Kidney (tissue), 14 donors: Measurements from ENCODE around the gene CNNM2. TPM values are rescaled to one million over a fixed set of nuclear protein-coding genes. Genes with fewer than 3 reads are reported as not detected.
A peak's percentile ranks its signal among the peaks of the same experiment; 100 is the strongest.

Experiments used
- DNase-seq, 5 donors: peaks; one replicate each; pipeline ENCODE4 v3.0.0-alpha.2; 2013 to 2020
- FAIRE-seq: peaks from 2 replicates; lab custom pipeline; 2012; peaks lifted over from hg19 to GRCh38; lab: Jason Lieb, UNC
- H3K27ac ChIP-seq, 2 donors: one replicate each; pipeline ENCODE4 v1.7.0; 2013; ENCODE audit warnings: low read depth in 2 of 2, low read length in 2 of 2, inconsistent platforms in 1 of 2
- H3K27me3 ChIP-seq: one replicate; pipeline ENCODE4 v1.7.1; 2013; ENCODE audit warnings: low read length, inconsistent platforms; ENCODE audit not compliant: control insufficient read depth, insufficient read depth
- H3K36me3 ChIP-seq, 3 donors: one replicate each; pipeline versions ENCODE4 v1.7.0 to v1.7.1; 2013; ENCODE audit warnings: low read length in 3 of 3, control low read depth in 1 of 3, inconsistent platforms in 1 of 3; ENCODE audit not compliant: insufficient read depth in 3 of 3, control insufficient read depth in 2 of 3
- H3K4me1 ChIP-seq, 3 donors: one replicate each; pipeline versions ENCODE4 v1.7.0 to v1.7.1; 2013; ENCODE audit warnings: low read length in 3 of 3, inconsistent platforms in 1 of 3, low read depth in 1 of 3; ENCODE audit not compliant: control insufficient read depth in 2 of 3, insufficient read depth in 2 of 3
- H3K4me3 ChIP-seq, 3 donors: one replicate each; pipeline versions ENCODE4 v1.7.0 to v1.8.1; 2013; ENCODE audit warnings: low read length in 3 of 3, control low read depth in 1 of 3, inconsistent platforms in 1 of 3
- H3K9ac ChIP-seq, 3 donors: one replicate each; pipeline versions ENCODE4 v1.7.0 to v1.7.1; 2013; ENCODE audit warnings: low read length in 3 of 3, control low read depth in 1 of 3, inconsistent platforms in 1 of 3
- H3K9me3 ChIP-seq, 3 donors: one replicate each; pipeline versions ENCODE4 v1.7.0 to v1.7.1; 2013; ENCODE audit warnings: low read length in 3 of 3, control low read depth in 1 of 3, inconsistent platforms in 1 of 3; ENCODE audit not compliant: control insufficient read depth in 2 of 3, insufficient read depth in 1 of 3
- CTCF ChIP-seq: IDR thresholded peaks from 3 replicates; pipeline ENCODE4 v1.5.1; 2012; ENCODE audit warnings: mild to moderate bottlenecking, moderate library complexity, borderline replicate concordance; ENCODE audit not compliant: insufficient read depth; ENCODE audit errors: extremely low read depth
- intact Hi-C: fragments of 100-400 bp; cut with DNase I; formaldehyde crosslinking; loops from one replicate; pipeline ENCODE4 v1.11.1; 2022
- polyA plus RNA-seq: library from polyadenylated mRNA; stranded (reverse); fragments of 350-450 nt; fragmentation: Illumina TruSeq; extraction: RNeasy Lipid Tissue Mini Kit (QIAGEN cat#74804); gene quantifications from one replicate; pipeline ENCODE4 v1.2.3, GENCODE V29; 2014; ENCODE audit warnings: low read depth, low replicate concordance; ENCODE audit not compliant: insufficient read depth
- total RNA-seq: library from RNA; stranded (reverse); fragmentation: NEBNext Ultra II Directional; extraction: Animal tissue kit (Norgen Biotek cat#: 25700); gene quantifications from one replicate; pipeline ENCODE4 v1.2.1, GENCODE V29; 2021
- donor health status: control.
- donor health status: control.
- donor health status: control.
- donor health status: control.
- donor health status: control.
- donor health status: DM: yes; HTN: yes; CAD: no.
- donor health status: Normal renal cell carcinoma (clear cell type).

The CNNM2 gene
- total and polyA plus RNA-seq, 2 donors from 2014 or later = 10.9 to 11.8 TPM

GRCh38 chr10:103053659-103054581 lies 135.8 kb downstream of the CNNM2 start:
- peak overlapping the region; percentile 11 to 70 for H3K27ac ChIP-seq
- intact Hi-C loops = no loop called here
- FAIRE-seq (no peak), DNase-seq (peak; percentile 62 to 87 (median 65))
- TF ChIP-seq CTCF = peak; percentile 41
- peaks cover 0 to 10% (median 2%) of the 10 kb centered on the region in 3 donors for H3K36me3 ChIP-seq
- peak overlapping the region; percentile 40 to 57 (median 57) for H3K4me3 ChIP-seq
- H3K9ac ChIP-seq = peak overlapping the region in 1 of 3 donors; percentile 56
- H3K27me3 ChIP-seq = no peaks in the 10 kb centered on the region
- no peaks in the 10 kb centered on the region for H3K9me3 ChIP-seq
- H3K4me1 ChIP-seq = peaks cover 0 to 9% (median 6%) of the 10 kb centered on the region in 3 donors

- FAIRE-seq (no peak), DNase-seq (no peak)
- Histone ChIP-seq H3K9ac (peak overlapping the region in 1 of 3 donors; percentile 56), H3K36me3 (peaks cover 0 to 10% (median 2%) of the 10 kb centered on the region in 3 donors), H3K27me3 (no peaks in the 10 kb centered on the region), H3K27ac (peak overlapping the region in 1 of 2 donors; percentile 11), H3K9me3 (no peaks in the 10 kb centered on the region), H3K4me1 (peaks cover 0 to 9% (median 6%) of the 10 kb centered on the region in 3 donors), H3K4me3 (peak overlapping the region in 1 of 3 donors; percentile 57)
- no peak for TF ChIP-seq CTCF
- intact Hi-C loops = no loop called here
Observed at GRCh38 chr10:103054621-103055020, 136.5 kb downstream of the CNNM2 start.

- intact Hi-C loops = no loop called here
- no peak for FAIRE-seq
- H3K9ac ChIP-seq = no peak overlapping the region
Observed at GRCh38 chr10:103055105-103055504, 137.0 kb downstream of the CNNM2 start.

More at GRCh38 chr10:103055105-103055504, 137.0 kb downstream of the CNNM2 start:
- Histone ChIP-seq H3K9me3 (no peaks in the 10 kb centered on the region), H3K27me3 (no peaks in the 10 kb centered on the region), H3K4me1 (peaks cover 0 to 9% (median 6%) of the 10 kb centered on the region in 3 donors), H3K4me3 (no peak overlapping the region), H3K36me3 (peaks cover 0 to 10% (median 2%) of the 10 kb centered on the region in 3 donors), H3K27ac (no peak overlapping the region)
- no peak for TF ChIP-seq CTCF
- DNase-seq = no peak
